GM10248 (cell line): ENCODE results near the gene FIG4.

Experiments used
- CTCF ChIA-PET: fragments of 300-600 bp; sonication (Branson Sonifier 250); formaldehyde crosslinking; extraction: SDS; loops from one replicate; lab custom pipeline; 2021; ENCODE audit warnings: antibody characterized with exemption; lab: Yijun Ruan, JAX
- POLR2A ChIA-PET: fragments of 350-650 bp; sonication (Branson Sonifier 250); formaldehyde crosslinking; extraction: SDS; loops from one replicate; lab custom pipeline; 2020; ENCODE audit warnings: antibody characterized with exemption; lab: Yijun Ruan, JAX
- DNase-seq: peaks from one replicate; pipeline ENCODE4 v3.0.0; 2012; ENCODE audit errors: extremely low spot score
- TF ChIP-seq, protein P1 (sequence below): IDR thresholded peaks from 2 replicates; pipeline ENCODE4 v1.5.1; 2012; ENCODE audit warnings: mild to moderate bottlenecking, low read depth; ENCODE audit errors: extremely low read depth, missing control alignments, control extremely low read depth

FIG4 gene

DNA sequence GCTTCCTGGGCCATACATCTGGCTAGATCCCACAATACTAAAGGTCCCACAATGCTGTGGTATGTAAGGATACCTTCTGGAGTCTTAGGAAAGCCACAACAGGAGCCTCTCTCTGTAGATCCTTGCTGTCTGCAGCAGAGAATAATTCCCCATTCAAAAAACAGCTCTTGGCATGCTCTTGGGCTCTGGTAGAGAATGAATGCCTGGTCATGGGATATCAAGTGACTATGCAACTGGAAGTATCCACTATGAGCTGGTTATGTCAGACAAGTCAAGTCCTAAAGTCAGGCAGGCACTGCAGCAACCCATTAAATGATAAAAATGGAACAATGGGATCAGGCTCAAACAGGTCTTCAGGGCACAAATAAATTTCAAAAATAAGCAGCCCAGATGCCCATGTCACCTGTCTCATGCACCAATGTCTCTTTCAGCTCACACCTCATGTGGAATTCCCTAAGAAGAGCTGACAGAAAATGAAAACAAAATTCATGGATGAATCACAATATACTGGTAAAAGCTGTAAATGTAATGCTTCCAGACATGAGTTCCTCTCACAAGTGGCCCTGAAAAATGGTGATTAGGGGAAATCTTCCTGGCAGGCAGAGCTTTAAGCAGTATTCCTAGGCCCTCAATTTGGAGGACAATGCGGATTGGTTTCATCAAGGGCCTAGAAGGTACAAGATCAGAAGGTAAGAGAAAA, 4.4 kb upstream of the FIG4 start:
- ChIA-PET CTCF (interaction anchor here (1.1 to 1.8 kb wide), 5 partner anchors 8 to 353 kb away, joined by 3 to 8 read pairs (median 6); no protein-coding TSS in a partner anchor), POLR2A (no interaction called here)
- DNase-seq = no peak
- TF ChIP-seq, protein P1, sequence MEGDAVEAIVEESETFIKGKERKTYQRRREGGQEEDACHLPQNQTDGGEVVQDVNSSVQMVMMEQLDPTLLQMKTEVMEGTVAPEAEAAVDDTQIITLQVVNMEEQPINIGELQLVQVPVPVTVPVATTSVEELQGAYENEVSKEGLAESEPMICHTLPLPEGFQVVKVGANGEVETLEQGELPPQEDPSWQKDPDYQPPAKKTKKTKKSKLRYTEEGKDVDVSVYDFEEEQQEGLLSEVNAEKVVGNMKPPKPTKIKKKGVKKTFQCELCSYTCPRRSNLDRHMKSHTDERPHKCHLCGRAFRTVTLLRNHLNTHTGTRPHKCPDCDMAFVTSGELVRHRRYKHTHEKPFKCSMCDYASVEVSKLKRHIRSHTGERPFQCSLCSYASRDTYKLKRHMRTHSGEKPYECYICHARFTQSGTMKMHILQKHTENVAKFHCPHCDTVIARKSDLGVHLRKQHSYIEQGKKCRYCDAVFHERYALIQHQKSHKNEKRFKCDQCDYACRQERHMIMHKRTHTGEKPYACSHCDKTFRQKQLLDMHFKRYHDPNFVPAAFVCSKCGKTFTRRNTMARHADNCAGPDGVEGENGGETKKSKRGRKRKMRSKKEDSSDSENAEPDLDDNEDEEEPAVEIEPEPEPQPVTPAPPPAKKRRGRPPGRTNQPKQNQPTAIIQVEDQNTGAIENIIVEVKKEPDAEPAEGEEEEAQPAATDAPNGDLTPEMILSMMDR = no peak

DNA sequence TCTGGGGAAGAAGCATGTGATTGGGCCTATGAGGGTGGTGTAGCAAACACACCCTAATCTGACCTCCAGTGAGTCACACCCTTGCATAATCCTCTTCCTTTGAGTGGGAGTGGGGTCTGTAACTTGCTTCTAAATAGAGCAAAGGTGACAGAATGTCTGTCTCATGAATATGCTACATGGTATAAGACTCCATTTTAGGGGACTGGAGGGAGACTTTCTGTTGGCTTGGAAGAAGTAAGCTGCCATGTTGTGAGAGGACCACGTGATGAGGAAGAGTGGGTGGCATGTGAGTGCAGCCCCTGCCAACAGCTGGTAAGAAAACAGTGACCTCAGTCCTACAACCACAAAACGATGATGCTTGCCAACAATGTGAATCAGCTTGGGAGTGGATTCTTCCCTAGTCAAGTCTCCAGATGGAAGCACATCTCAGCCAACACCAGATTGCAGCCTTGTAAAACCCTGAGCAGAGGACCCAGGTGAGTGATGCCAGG, 3.8 kb upstream of the FIG4 start:
- POLR2A ChIA-PET = no interaction called here
- TF ChIP-seq, protein P1 = no peak
- CTCF ChIA-PET = interaction anchor here (1.1 to 2.1 kb wide), 6 partner anchors 8 to 352 kb away, joined by 3 to 8 read pairs (median 6); no protein-coding TSS in a partner anchor
- no peak for DNase-seq

DNA sequence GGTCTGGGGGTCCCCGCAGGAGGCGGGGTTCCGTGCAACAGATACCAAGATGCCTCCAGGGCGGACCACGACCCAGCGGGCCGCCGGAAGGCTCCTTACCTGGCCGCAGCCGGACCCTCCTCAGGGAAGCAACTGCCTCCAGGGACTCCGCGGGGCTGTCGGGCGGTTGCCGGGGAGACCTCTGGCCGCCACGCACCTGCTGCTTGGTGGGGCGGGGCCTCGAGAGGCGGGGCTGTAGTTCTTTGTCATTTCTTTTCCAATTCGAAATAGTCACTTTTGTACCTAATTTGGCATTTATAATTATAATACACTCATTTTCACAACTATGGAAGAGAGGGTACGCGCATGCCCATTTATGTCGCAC, 741 bp upstream of the FIG4 start:
- ChIA-PET CTCF (interaction anchor here (1.4 to 4.4 kb wide), 5 partner anchors 11 to 503 kb away, joined by 3 to 31 read pairs (median 6); no protein-coding TSS in a partner anchor), POLR2A (no interaction called here)
- TF ChIP-seq, protein P1 = no peak
- DNase-seq = peak; percentile 68

DNA sequence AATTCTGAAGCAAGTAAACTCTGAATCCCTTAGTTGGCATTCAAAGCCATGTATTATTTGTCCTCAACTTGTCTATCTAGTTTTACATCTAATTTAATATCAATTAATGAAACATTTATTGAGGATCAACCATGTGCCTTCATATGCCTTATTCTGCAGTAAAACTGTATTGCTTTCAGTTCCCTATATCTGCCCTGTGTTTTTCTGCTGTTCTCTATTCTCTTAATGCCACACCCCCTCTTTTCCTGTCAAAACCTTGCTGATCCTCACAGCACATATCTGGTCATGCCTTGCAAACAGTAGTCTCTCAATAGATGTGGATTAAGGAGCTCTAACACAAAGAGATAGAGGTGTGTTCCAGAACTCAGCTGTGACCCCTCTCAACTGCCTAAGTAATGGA, 2.0 kb downstream of the FIG4 start:
- TF ChIP-seq, protein P1 = no peak
- DNase-seq = peak; percentile 22
- ChIA-PET CTCF (interaction anchor here (0.8 to 4.4 kb wide), 5 partner anchors 9 to 360 kb away, joined by 3 to 31 read pairs (median 8); no protein-coding TSS in a partner anchor), POLR2A (no interaction called here)

DNA sequence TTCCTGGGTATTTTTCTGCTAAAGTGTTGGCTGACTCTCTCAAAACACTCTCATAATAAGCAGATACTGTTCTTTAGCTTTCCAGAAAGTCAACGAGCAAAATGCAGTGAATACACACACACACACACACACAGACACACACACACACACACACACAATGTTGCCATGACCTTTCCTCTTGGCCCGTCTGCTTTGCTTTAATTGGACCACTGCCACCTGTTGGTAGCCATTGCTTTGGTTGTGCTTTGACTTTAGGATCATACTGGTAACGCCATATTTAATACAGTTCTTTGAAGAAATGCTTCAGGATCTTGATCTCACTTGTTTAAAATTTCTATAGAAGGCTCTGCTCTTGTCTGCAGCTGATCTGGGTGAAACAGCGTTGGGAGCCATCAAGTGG, 4.4 kb downstream of the FIG4 start:
- TF ChIP-seq, protein P1 = peak; percentile 17
- DNase-seq = no peak
- POLR2A ChIA-PET = no interaction called here
- CTCF ChIA-PET = interaction anchor here (2.8 to 12.7 kb wide), 2 partner anchors 10 to 345 kb away, joined by 23 to 298 read pairs; no protein-coding TSS in a partner anchor

DNA sequence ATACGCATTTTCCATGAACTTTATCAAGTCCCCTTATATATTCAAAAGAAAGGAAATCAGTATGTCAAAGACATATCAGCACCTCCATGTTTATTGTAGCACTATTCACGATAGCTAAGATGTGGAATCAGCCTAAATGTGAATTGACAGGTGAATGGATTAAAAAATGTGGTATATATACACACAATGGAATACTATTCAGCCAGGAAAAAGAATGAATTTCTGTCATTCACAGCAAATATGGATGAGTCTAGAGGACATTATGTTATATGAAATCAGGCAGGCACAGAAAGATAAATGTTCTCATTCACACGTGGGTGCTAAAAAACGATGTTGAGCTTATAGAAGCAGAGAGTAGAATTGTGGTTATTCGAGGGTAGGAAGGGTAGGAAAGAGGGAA, 5.3 kb downstream of the FIG4 start:
- no peak for DNase-seq
- ChIA-PET POLR2A (no interaction called here), CTCF (interaction anchor here (1.0 to 12.7 kb wide), 6 partner anchors 9 to 694 kb away, joined by 3 to 298 read pairs (median 5); no protein-coding TSS in a partner anchor)
- TF ChIP-seq, protein P1 = no peak
